ENCODE measurements around the gene EIF4G1. TPM values are rescaled to one million over a fixed set of nuclear protein-coding genes. Genes with fewer than 3 reads are reported as not detected.

The EIF4G1 gene
- total and polyA plus RNA-seq, 2 of the 4 experiments (the other 2 are of a cell fraction), result 225 to 274 TPM

DNA sequence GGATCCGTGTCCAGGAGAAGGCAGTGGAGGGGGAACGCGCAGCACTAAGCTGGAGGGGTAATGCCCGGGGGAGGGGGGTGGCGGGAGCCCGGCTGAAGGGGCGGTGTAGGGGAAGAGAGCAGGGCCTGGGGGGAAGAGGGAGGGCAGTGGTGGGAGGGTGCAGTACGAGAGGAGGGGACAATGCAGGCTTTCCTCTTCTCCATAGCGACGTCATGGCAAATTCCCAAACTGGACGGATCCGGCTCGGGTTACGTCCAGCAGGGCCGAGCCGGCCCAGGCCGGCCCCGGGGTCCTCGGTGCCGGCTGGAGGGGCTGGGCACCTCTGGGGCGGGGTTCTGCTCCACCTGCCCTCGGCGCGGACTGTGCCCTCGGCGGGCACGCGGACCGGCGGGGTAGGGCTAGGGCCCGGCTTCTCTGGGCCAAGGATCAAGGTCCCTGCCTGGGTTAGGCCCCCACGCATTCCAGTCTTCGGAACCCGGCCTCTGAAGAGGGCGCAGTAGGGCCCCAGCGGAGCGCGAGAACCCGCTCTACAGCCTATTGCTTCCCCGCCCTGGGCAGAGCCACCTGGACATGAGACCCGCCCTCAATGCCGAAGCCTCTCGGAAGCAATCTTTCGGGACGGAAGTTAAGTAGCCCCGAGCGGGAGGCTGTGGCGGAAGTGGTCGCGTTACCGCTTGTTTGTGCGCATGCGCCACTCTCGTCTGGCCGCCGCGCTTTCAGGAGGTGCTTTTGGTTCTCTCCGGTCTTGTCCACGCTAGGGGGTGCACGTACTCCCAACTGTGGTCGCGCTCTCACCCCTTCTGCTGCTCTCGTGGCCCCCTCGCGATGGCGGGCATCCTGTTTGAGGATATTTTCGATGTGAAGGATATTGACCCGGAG is 48.5 kb downstream of the EIF4G1 start:
- intact Hi-C loops (cut with micrococcal nuclease), result loop anchor here (2.0 kb wide), 1 partner anchor 48 kb away; the partner anchor contains the start of gene EIF4G1

More for the DNA sequence above, 48.5 kb downstream of the EIF4G1 start:
- ChIA-PET POLR2A (ENCODE audit: unreplicated experiment) (interaction anchor here (0.6 kb wide), 1 partner anchor 538 kb away, joined by 7 read pairs; no protein-coding TSS in a partner anchor), CTCF (interaction anchor here (1.0 to 1.1 kb wide), 2 partner anchors 9 kb away, joined by 6 to 11 read pairs; no protein-coding TSS in a partner anchor)
- H2BK20ac ChIP-seq (ENCODE audit: low read depth, low read length), result no peak overlapping the region
- peak overlapping the region; percentile 85 for H2AK5ac ChIP-seq (ENCODE audit: low read depth, low read length)
- peak overlapping the region; percentile 89 for H3K9ac ChIP-seq (ENCODE audit: low read depth, low read length)
- peak overlapping the region; percentile 96 for H2AK9ac ChIP-seq (replicated peaks; ENCODE audit: low read depth, low read length, poor library complexity)
- peak; percentile 64 for ATAC-seq (ENCODE audit: low read depth)
- H2BK15ac ChIP-seq (ENCODE audit: low read depth, low read length), result no peak overlapping the region; the same call in 2 of the 3 replicates
- H4K8ac ChIP-seq (ENCODE audit: low read depth in 2 of 2, low read length in 2 of 2), result peak overlapping the region; percentile 7 to 80; a peak in 3 of 4 replicates
- peak overlapping the region; percentile 93 for H2BK5ac ChIP-seq (ENCODE audit: low read depth, low read length, poor library complexity, severe bottlenecking)
- H3K4me3 ChIP-seq (ENCODE audit: insufficient read depth, low read depth, low read length), result peak overlapping the region; percentile 56
- TSS peak; percentile 30 for BruUV-seq (replicated peaks)
- DNase-seq, result peak; percentile 97
- H3K23ac ChIP-seq (ENCODE audit: low read depth, low read length), result peak overlapping the region; percentile 91
- H3K27me3 ChIP-seq (ENCODE audit: control insufficient read depth, insufficient read depth, low read length), result no peaks in the 10 kb centered on the region
- H3K4me2 ChIP-seq (ENCODE audit: low read depth, low read length), result peak overlapping the region; percentile 95
- peaks cover 10% of the 10 kb centered on the region for H3K36me3 ChIP-seq (ENCODE audit: control insufficient read depth, insufficient read depth, low read length)
- peak overlapping the region; percentile 90 for H3K4ac ChIP-seq (ENCODE audit: low read depth, low read length)
- H2AFZ ChIP-seq (replicated peaks; ENCODE audit: low read length, poor library complexity), result peak overlapping the region; percentile 92
- H4K5ac ChIP-seq (ENCODE audit: low read depth, low read length), result peak overlapping the region; percentile 65
- H3K9me1 ChIP-seq (ENCODE audit: insufficient read depth, low read length), result peaks cover 10% of the 10 kb centered on the region; the same call in 1 of the 2 replicates
- in situ Hi-C loops (cut with MboI; ENCODE audit: low sequenced_read_pairs) (no loop called here), dilution Hi-C loops (cut with HindIII; ENCODE audit: low sequenced_read_pairs, unreplicated experiment) (loop anchor here (25.0 kb wide), 1 partner anchor 174 kb away; no protein-coding TSS in a partner anchor)
- H3K27ac ChIP-seq (ENCODE audit: insufficient read depth, low read length), result peak overlapping the region; percentile 95
- peaks cover 11% of the 10 kb centered on the region for H4K20me1 ChIP-seq (ENCODE audit: insufficient read depth, low read length)
- peaks cover 7% of the 10 kb centered on the region for H3K4me1 ChIP-seq (ENCODE audit: control insufficient read depth, insufficient read depth, low read length)
- TF ChIP-seq MAFK (IDR thresholded peaks at IDR 0.05; ENCODE audit: low read depth, low read length), result no peak
- peak; percentile 28; the same call in 1 of the 2 replicates for TF ChIP-seq SMC3 (IDR thresholded peaks at IDR 0.05; ENCODE audit: low read depth, low read length)
- TF ChIP-seq, protein P1, sequence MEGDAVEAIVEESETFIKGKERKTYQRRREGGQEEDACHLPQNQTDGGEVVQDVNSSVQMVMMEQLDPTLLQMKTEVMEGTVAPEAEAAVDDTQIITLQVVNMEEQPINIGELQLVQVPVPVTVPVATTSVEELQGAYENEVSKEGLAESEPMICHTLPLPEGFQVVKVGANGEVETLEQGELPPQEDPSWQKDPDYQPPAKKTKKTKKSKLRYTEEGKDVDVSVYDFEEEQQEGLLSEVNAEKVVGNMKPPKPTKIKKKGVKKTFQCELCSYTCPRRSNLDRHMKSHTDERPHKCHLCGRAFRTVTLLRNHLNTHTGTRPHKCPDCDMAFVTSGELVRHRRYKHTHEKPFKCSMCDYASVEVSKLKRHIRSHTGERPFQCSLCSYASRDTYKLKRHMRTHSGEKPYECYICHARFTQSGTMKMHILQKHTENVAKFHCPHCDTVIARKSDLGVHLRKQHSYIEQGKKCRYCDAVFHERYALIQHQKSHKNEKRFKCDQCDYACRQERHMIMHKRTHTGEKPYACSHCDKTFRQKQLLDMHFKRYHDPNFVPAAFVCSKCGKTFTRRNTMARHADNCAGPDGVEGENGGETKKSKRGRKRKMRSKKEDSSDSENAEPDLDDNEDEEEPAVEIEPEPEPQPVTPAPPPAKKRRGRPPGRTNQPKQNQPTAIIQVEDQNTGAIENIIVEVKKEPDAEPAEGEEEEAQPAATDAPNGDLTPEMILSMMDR (conservative IDR thresholded peaks at IDR 0.05; ENCODE audit: low read depth, low read length), result peak; percentile 68
- no peak for TF ChIP-seq NFE2L2 (IDR thresholded peaks at IDR 0.05; ENCODE audit: low read depth, low read length)
- peak; percentile 74 for TF ChIP-seq POLR2A (IDR thresholded peaks at IDR 0.05; ENCODE audit: low read depth, low read length)
- TF ChIP-seq MAZ (IDR thresholded peaks at IDR 0.05; ENCODE audit: borderline replicate concordance, low read depth, low read length), result peak; percentile 54; the same call in 1 of the 2 replicates
- peak; percentile 28; the same call in 1 of the 2 replicates for TF ChIP-seq RAD21 (IDR thresholded peaks at IDR 0.05; ENCODE audit: low read length)
- H4K91ac ChIP-seq (ENCODE audit: insufficient read depth, low read depth, low read length), result peak overlapping the region; percentile 46
- peak overlapping the region; percentile 81 for H3K56ac ChIP-seq (ENCODE audit: extremely low read depth, insufficient read depth, low read length)
- H2BK120ac ChIP-seq (ENCODE audit: low read depth, low read length), result peak overlapping the region; percentile 25; the same call in 1 of the 2 replicates
- peak overlapping the region; percentile 61; the same call in 1 of the 2 replicates for H3K18ac ChIP-seq (ENCODE audit: low read depth, low read length)
- H3K79me1 ChIP-seq (ENCODE audit: low read depth in 1 of 2, low read length in 2 of 2), result peaks cover 8 to 49% of the 10 kb centered on the region in 2 experiments
- WGBS, 2 experiments (ENCODE audit: extremely low coverage in 2 of 2, insufficient read length in 1 of 2), result 0% methylated on average over 36 of the region's 68 CpGs; no CpG with 5 or more reads in 1 of the 2 experiments
- H3K9me3 ChIP-seq (ENCODE audit: control insufficient read depth, insufficient read depth, low read length), result no peaks in the 10 kb centered on the region
- H3K14ac ChIP-seq (replicated peaks; ENCODE audit: low read depth, low read length), result peak overlapping the region; percentile 94

All from IMR-90 (cell line).